ENCODE results near the gene FAM135A.
"Not testable (repeated sequence)": the region's sequence is repeated elsewhere in the genome, so short reads cannot be mapped to it uniquely, and the experiment has no call there.

Gene FAM135A

GRCh38 chr6:70424291-70424690 lies 11.0 kb downstream of the FAM135A start:
- TF ChIP-seq MYC (IDR thresholded peaks at IDR 0.05; ENCODE audit: low read depth, low read length): no peak
- TF ChIP-seq MAX (IDR thresholded peaks at IDR 0.05; ENCODE audit: low read depth, low read length): no peak
- no peak overlapping the region for H3K4me3 ChIP-seq (ENCODE audit: low read depth, low read length)
- no peak for DNase-seq (ENCODE audit: low read depth)

DNA sequence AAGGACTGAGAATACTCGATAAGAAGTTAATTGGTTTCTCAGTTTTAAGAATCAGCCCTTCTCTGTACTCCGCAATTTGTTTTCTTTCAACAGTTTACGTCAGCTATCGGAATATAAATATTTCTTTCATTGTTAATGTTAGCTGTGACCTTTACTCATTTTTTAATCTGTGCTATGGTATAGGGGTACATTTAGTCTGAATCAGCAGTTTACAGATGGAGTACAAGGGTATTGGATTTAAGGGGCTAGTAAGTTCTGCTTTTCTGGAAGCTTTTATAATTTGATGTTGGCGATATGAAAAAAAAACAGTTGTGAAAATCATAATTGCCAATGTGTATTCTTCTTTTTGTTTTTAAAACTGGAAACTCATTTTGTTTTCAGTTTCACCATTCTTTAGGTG lies 23.0 kb downstream of the FAM135A start:
- no peak for DNase-seq (ENCODE audit: low read depth)
- H3K4me3 ChIP-seq (ENCODE audit: low read depth, low read length): no peak overlapping the region
- TF ChIP-seq CTCF (IDR thresholded peaks at IDR 0.05; ENCODE audit: low read depth, low read length) (no peak), POLR2A (IDR thresholded peaks at IDR 0.05; ENCODE audit: extremely low read depth, insufficient read length) (no peak), MYC (IDR thresholded peaks at IDR 0.05; ENCODE audit: low read depth, low read length) (no peak), MAX (IDR thresholded peaks at IDR 0.05; ENCODE audit: low read depth, low read length) (no peak)

DNA sequence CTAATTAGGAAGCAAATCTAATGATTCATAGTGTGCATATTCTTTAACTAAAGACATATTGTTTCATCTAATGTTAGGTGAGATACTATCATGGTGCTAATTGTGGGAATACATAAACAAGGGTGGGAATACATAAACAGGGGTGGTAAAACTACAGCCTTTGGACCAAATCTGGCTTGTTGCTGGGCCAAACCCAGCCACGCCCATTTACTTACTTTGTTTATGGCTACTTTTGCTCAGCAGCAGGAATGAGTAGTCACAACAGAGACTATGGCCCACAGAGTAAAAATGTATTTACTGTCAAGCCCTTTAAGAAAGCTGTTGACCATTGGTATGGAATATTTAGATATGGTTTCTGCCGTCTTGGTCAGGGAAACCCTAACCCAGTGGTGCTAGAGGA lies 31.7 kb downstream of the FAM135A start:
- no peak for TF ChIP-seq POLR2A (IDR thresholded peaks at IDR 0.05; ENCODE audit: extremely low read depth, insufficient read length)
- TF ChIP-seq MAX (IDR thresholded peaks at IDR 0.05; ENCODE audit: low read depth, low read length): no peak
- no peak for TF ChIP-seq MYC (IDR thresholded peaks at IDR 0.05; ENCODE audit: low read depth, low read length)
- no peak for TF ChIP-seq CTCF (IDR thresholded peaks at IDR 0.05; ENCODE audit: low read depth, low read length)
- no peak overlapping the region for H3K4me3 ChIP-seq (ENCODE audit: low read depth, low read length)
- no peak for DNase-seq (ENCODE audit: low read depth)

DNA sequence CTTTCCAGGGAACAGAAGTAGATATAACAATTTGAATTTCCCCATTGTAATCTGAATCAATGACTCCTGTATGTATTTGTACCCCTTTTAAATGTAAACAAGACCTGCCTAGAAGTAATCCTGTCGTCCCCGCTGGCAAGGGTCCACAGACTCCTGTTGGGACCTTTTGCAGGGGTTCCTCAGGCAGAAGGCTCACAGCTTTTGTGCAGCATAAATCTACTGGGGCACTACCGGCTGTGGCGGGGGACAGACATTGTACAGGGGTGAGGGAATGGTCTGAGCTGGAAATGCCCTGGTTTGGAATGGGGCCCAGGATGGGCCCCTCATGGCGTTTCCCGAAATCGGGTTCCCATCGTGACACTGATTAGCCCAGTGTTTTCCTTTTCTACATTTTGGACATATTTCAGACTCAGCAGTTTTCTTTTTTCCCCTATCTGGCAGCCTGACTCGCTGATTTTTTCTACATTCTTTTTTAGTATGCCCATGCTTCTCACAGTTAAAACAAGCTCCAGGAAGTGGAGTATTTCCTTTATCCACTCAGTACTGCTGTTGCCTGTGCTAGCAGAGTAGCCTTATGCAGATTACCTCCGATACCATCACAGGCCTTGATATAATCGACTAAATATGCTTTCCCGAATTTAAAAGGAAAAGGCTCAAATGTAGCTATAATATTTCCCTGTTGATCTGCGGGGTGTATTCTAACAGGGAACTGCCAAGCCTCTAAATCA lies 34.2 kb downstream of the FAM135A start:
- not testable (repeated sequence) for H3K4me3 ChIP-seq (ENCODE audit: low read depth, low read length); DNase-seq (ENCODE audit: low read depth)

GRCh38 chr6:70453899-70454298 lies 40.6 kb downstream of the FAM135A start:
- H3K4me3 ChIP-seq (ENCODE audit: low read depth, low read length); DNase-seq (ENCODE audit: low read depth): not testable (repeated sequence)

GRCh38 chr6:70456735-70457134 lies 43.4 kb downstream of the FAM135A start:
- DNase-seq (ENCODE audit: low read depth): no peak
- no peak overlapping the region for H3K4me3 ChIP-seq (ENCODE audit: low read depth, low read length)
- TF ChIP-seq POLR2A (IDR thresholded peaks at IDR 0.05; ENCODE audit: extremely low read depth, insufficient read length): no peak
- no peak for TF ChIP-seq MAX (IDR thresholded peaks at IDR 0.05; ENCODE audit: low read depth, low read length)
- no peak for TF ChIP-seq CTCF (IDR thresholded peaks at IDR 0.05; ENCODE audit: low read depth, low read length)
- TF ChIP-seq MYC (IDR thresholded peaks at IDR 0.05; ENCODE audit: low read depth, low read length): no peak

- TF ChIP-seq CTCF (IDR thresholded peaks at IDR 0.05; ENCODE audit: low read depth, low read length) (no peak), POLR2A (IDR thresholded peaks at IDR 0.05; ENCODE audit: extremely low read depth, insufficient read length) (no peak), MYC (IDR thresholded peaks at IDR 0.05; ENCODE audit: low read depth, low read length) (no peak), MAX (IDR thresholded peaks at IDR 0.05; ENCODE audit: low read depth, low read length) (no peak)
- no peak overlapping the region for H3K4me3 ChIP-seq (ENCODE audit: low read depth, low read length)
- no peak for DNase-seq (ENCODE audit: low read depth)
These were observed 45.9 kb downstream of the FAM135A start for GRCh38 chr6:70459235-70459634.

DNA sequence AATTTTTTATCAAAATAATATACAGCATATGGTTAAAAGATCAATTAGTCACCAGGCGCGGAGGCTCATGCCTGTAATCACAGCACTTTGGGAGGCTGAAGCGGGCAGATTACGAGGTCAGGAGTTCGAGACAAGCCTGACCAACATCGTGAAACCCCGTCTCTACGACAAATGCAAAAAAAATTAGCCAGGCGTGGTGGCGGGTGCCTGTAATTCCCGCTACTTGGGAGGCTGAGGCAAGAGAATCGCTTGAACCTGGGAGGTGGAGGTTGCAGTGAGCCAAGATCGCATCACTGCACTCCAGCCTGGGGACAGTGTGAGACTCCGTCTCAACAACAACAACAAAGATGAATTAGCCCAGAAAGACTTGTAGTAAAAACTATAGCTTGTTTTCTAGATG lies 46.4 kb downstream of the FAM135A start:
- DNase-seq (ENCODE audit: low read depth); H3K4me3 ChIP-seq (ENCODE audit: low read depth, low read length): not testable (repeated sequence)

Measured in NB4 (cell line).